ENCODE data around the gene NPRL2. TPM values are rescaled to one million over a fixed set of nuclear protein-coding genes. Genes with fewer than 3 reads are reported as not detected.

Gene NPRL2
- total and polyA plus RNA-seq, 9 of the 15 experiments (the other 6 are each of a cell fraction or from before 2014, with no cell fraction given), result 17.4 to 40.4 (median 24.4) TPM

DNA sequence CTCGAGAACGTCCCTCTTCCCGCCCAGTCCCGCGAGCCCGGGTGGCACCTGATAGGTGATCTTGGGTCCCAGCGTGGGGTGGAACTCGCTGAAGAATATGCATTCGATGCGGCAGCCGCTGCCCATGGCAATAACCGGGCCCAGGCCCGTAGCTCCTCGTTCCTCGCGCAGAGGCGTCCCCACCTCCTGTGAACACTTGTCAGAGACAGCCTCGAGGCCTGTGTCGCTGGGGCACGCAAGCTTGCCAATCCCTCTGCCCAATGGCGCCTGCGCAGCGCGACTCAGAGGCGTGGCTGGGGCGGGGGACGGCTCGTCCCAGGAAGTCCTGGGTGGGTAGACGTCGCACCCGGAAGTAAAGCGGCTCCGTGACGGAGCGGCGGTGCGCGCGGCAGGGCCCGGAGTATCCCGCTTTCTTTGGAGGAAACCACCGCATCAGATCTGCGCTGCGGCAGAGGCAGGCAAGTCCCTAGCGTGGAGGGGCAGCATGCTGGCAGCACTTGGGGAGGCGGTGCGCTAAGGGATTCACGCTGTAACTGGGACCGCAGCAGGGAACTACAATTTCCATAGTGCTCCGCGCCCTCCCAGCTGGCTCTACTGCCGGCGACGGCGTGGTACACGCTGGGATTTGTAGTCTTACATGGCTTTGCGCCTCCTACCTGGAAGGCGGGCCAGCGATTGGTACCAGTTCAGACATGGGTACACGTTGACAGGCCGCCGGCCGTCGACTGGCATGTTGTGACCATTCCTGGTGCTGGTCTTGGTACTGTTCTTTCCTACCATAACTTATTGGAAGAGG, at the start of gene NPRL2, which contains the start of gene CYB561D2 (continued):
- TF ChIP-seq, protein P1, sequence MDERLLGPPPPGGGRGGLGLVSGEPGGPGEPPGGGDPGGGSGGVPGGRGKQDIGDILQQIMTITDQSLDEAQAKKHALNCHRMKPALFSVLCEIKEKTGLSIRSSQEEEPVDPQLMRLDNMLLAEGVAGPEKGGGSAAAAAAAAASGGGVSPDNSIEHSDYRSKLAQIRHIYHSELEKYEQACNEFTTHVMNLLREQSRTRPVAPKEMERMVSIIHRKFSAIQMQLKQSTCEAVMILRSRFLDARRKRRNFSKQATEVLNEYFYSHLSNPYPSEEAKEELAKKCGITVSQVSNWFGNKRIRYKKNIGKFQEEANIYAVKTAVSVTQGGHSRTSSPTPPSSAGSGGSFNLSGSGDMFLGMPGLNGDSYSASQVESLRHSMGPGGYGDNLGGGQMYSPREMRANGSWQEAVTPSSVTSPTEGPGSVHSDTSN (CRISPR knock-in tag; IDR thresholded peaks at IDR 0.05; ENCODE audit: low read depth), result no peak
- TF ChIP-seq, protein P1 (tag; conservative IDR thresholded peaks at IDR 0.05; ENCODE audit: low read depth), result no peak
- no peak for TF ChIP-seq KLF16 (IDR thresholded peaks at IDR 0.05)
- TF ChIP-seq MBD2 (IDR thresholded peaks at IDR 0.05; ENCODE audit: borderline replicate concordance, low read depth), result peak; percentile 90
- TF ChIP-seq MAFK (IDR thresholded peaks at IDR 0.05; ENCODE audit: low read length), result no peak
- TF ChIP-seq ETV1 (tag; conservative IDR thresholded peaks at IDR 0.05; ENCODE audit: low read depth), result no peak; the same call in 1 of the 2 replicates
- no peak for TF ChIP-seq NCOA2 (IDR thresholded peaks at IDR 0.05; ENCODE audit: partially characterized antibody in 2 of 2)
- no peak for TF ChIP-seq TEAD4 (IDR thresholded peaks at IDR 0.05; ENCODE audit: low read length)
- TF ChIP-seq TEAD4 (CRISPR knock-in tag; IDR thresholded peaks at IDR 0.05; ENCODE audit: borderline replicate concordance), result no peak
- TF ChIP-seq HDAC3 (IDR thresholded peaks at IDR 0.05; ENCODE audit: borderline replicate concordance, partially characterized antibody), result no peak
- TF ChIP-seq PURB (CRISPR knock-in tag; IDR thresholded peaks at IDR 0.05; ENCODE audit: low read depth), result no peak
- peak; percentile 31 for TF ChIP-seq PCBP1 (IDR thresholded peaks at IDR 0.05; ENCODE audit: low read depth, low read length, poor library complexity, severe bottlenecking)
- peak; percentile 94 for TF ChIP-seq ARID4B (CRISPR knock-in tag; IDR thresholded peaks at IDR 0.05)
- TF ChIP-seq TEAD2 (tag; IDR thresholded peaks at IDR 0.05), result no peak
- peak; percentile 56 for TF ChIP-seq HNRNPLL (IDR thresholded peaks at IDR 0.05; ENCODE audit: low read depth, low read length, poor library complexity, severe bottlenecking)
- no peak for TF ChIP-seq NFE2 (IDR thresholded peaks at IDR 0.05; ENCODE audit: low read depth)
- TF ChIP-seq SMC3 (conservative IDR thresholded peaks at IDR 0.05; ENCODE audit: insufficient read depth, low read depth, low read length), result no peak
- no peak for TF ChIP-seq NUFIP1 (IDR thresholded peaks at IDR 0.05; ENCODE audit: partially characterized antibody)
- TF ChIP-seq KHSRP (IDR thresholded peaks at IDR 0.05), result no peak
- TF ChIP-seq HDAC1 (IDR thresholded peaks at IDR 0.05), result peak in 1 of 2 experiments; percentile 83; a peak in 2 of 4 replicates
- TF ChIP-seq E2F3 (CRISPR knock-in tag; IDR thresholded peaks at IDR 0.05), result 0 out of 2 replicates have a peak, but pooled peaks have one; percentile 38
- TF ChIP-seq ARHGAP35 (IDR thresholded peaks at IDR 0.05; ENCODE audit: partially characterized antibody), result no peak
- peak; percentile 70 for TF ChIP-seq ASH1L (IDR thresholded peaks at IDR 0.05; ENCODE audit: borderline replicate concordance, low read depth, partially characterized antibody)

Measured in K562 (cell line).